GM12878 (cell line): ENCODE data around the gene ROR2. TPM values are rescaled to one million over a fixed set of nuclear protein-coding genes. Genes with fewer than 3 reads are reported as not detected.

ENCODE experiments used
- ATAC-seq: fragments of 200-7000 bp; cut with Tn5 transposase; 3 replicates; pipeline ENCODE4 v1.9.1; 2020; ENCODE audit warnings: mild to moderate bottlenecking, moderate library complexity
- BruUV-seq: library from RNA; stranded (reverse); fragments of 400-500 nt; replicated peaks from 2 replicates; lab custom pipeline; 2021; lab: Mats Ljungman, UMichigan
- CTCF ChIA-PET: fragments of 300-600 bp; sonication (Branson Sonifier 250); formaldehyde crosslinking; extraction: SDS; loops from one replicate; lab custom pipeline; 2021; ENCODE audit warnings: inconsistent platforms; lab: Yijun Ruan, JAX
- POLR2A ChIA-PET: fragments of 350-600 bp; formaldehyde crosslinking; extraction: SDS; loops from one replicate; lab custom pipeline; 2021; ENCODE audit warnings: inconsistent platforms; lab: Charles Lee
- RAD21 ChIA-PET: fragments of 300-600 bp; sonication (Branson Sonifier 250); formaldehyde crosslinking; loops from one replicate; lab custom pipeline; 2023; ENCODE audit warnings: antibody characterized with exemption; ENCODE audit not compliant: unreplicated experiment; lab: Charles Lee
- SMC1A ChIA-PET: fragments of 300-600 bp; sonication (Branson Sonifier 250); formaldehyde crosslinking; loops from one replicate; lab custom pipeline; 2023; ENCODE audit not compliant: unreplicated experiment, uncharacterized antibody; lab: Charles Lee
- DNase-seq: peaks from one replicate; pipeline ENCODE4 v3.0.0-alpha.2; 2011; ENCODE audit warnings: low read depth, low spot score
- FAIRE-seq: peaks from 3 replicates; lab custom pipeline; 2011; peaks lifted over from hg19 to GRCh38; lab: Jason Lieb, UNC
- H2AFZ ChIP-seq: 2 replicates; pipeline ENCODE4 v1.6.0; 2011; ENCODE audit warnings: low read depth, low read length, control low read depth; ENCODE audit not compliant: control insufficient read depth
- H3K27ac ChIP-seq: 2 replicates; pipeline ENCODE4 v1.5.1; 2011; ENCODE audit warnings: control low read depth; ENCODE audit not compliant: control insufficient read depth, insufficient read depth
- H3K27me3 ChIP-seq, 2 experiments: replicated peaks in 1 of 2; 2 replicates each; pipeline versions ENCODE4 v1.6.0 to v1.6.1; 2011; ENCODE audit warnings: low read length in 1 of 2; ENCODE audit not compliant: control insufficient read depth in 2 of 2, insufficient read depth in 2 of 2
- H3K36me3 ChIP-seq, 2 experiments: 2 replicates each; pipeline ENCODE4 v1.5.1; 2011; ENCODE audit warnings: low read length in 1 of 2; ENCODE audit not compliant: control insufficient read depth in 2 of 2, insufficient read depth in 2 of 2
- H3K4me1 ChIP-seq: 2 replicates; pipeline ENCODE4 v1.6.1; 2011; ENCODE audit warnings: mild to moderate bottlenecking, low read length, moderate library complexity, mixed read lengths; ENCODE audit not compliant: control insufficient read depth, insufficient read depth
- H3K4me2 ChIP-seq: 2 replicates; pipeline ENCODE4 v1.6.0; 2011; ENCODE audit warnings: control low read depth; ENCODE audit not compliant: control insufficient read depth, insufficient read depth
- H3K4me3 ChIP-seq: fragments of 200-600 bp; sonication (generic); 2 replicates; pipeline ENCODE4 v1.5.1; 2016
- H3K79me2 ChIP-seq: 2 replicates; pipeline ENCODE4 v1.6.0; 2011; ENCODE audit warnings: low read length; ENCODE audit not compliant: control insufficient read depth, insufficient read depth
- H3K9ac ChIP-seq: 2 replicates; pipeline ENCODE4 v1.8.0; 2011; ENCODE audit warnings: low read length, control low read depth, mixed read lengths; ENCODE audit not compliant: control insufficient read depth, insufficient read depth
- H3K9me3 ChIP-seq: replicated peaks from 3 replicates; pipeline ENCODE4 v1.5.1; 2011; ENCODE audit warnings: mild to moderate bottlenecking, low read length; ENCODE audit not compliant: control insufficient read depth, insufficient read depth
- H4K20me1 ChIP-seq: 2 replicates; pipeline ENCODE4 v1.6.0; 2011; ENCODE audit not compliant: control insufficient read depth, insufficient read depth
- BMI1 ChIP-seq: fragments of 450-650 bp; IDR thresholded peaks from 2 replicates; pipeline ENCODE4 v1.6.1; 2016; ENCODE audit warnings: mild to moderate bottlenecking, moderate library complexity, borderline replicate concordance
- BRCA1 ChIP-seq: IDR thresholded peaks from 2 replicates; pipeline ENCODE4 v1.6.1; 2011; ENCODE audit warnings: low read depth, low read length, improper control_type of control experiment
- GATAD2B ChIP-seq: fragments of 450-650 bp; conservative IDR thresholded peaks from 2 replicates; pipeline ENCODE4 v1.6.1; 2017; ENCODE audit warnings: low read depth, mild to moderate bottlenecking, moderate library complexity
- IKZF2 ChIP-seq, 2 experiments: fragments of 450-650 bp; IDR thresholded peaks; 2 replicates each; pipeline ENCODE4 v1.6.1; 2017; ENCODE audit warnings: mild to moderate bottlenecking in 2 of 2, moderate library complexity in 2 of 2
- KLF5 ChIP-seq: fragments of 450-650 bp; IDR thresholded peaks from 2 replicates; pipeline ENCODE4 v1.6.1; 2014; ENCODE audit warnings: mild to moderate bottlenecking; ENCODE audit not compliant: partially characterized antibody
- MYC ChIP-seq: IDR thresholded peaks from 2 replicates; pipeline ENCODE4 v1.6.1; 2011; ENCODE audit warnings: mild to moderate bottlenecking, low read length, moderate library complexity, inconsistent platforms; ENCODE audit not compliant: insufficient read depth, insufficient replicate concordance, insufficient read length, severe bottlenecking
- NR2C2 ChIP-seq: IDR thresholded peaks from 2 replicates; pipeline ENCODE4 v1.6.1; 2011; ENCODE audit warnings: borderline replicate concordance, low read depth; ENCODE audit not compliant: control insufficient read depth, insufficient read length
- NR2F1 ChIP-seq: fragments of 450-650 bp; conservative IDR thresholded peaks from 2 replicates; pipeline ENCODE4 v1.6.1; 2017; ENCODE audit warnings: mild to moderate bottlenecking
- RAD51 ChIP-seq: fragments of 450-650 bp; IDR thresholded peaks from 2 replicates; pipeline ENCODE4 v1.6.1; 2016; ENCODE audit warnings: moderate library complexity, mild to moderate bottlenecking, inconsistent platforms
- STAT1 ChIP-seq: fragments of 450-650 bp; conservative IDR thresholded peaks from 2 replicates; pipeline ENCODE4 v1.6.1; 2014; ENCODE audit warnings: antibody characterized with exemption, mild to moderate bottlenecking
- ZSCAN29 ChIP-seq: fragments of 450-650 bp; IDR thresholded peaks from 2 replicates; pipeline ENCODE4 v1.6.1; 2017; ENCODE audit warnings: mild to moderate bottlenecking, moderate library complexity
- ZZZ3 ChIP-seq: IDR thresholded peaks from 2 replicates; pipeline ENCODE4 v1.6.1; 2011; ENCODE audit warnings: low read depth; ENCODE audit not compliant: control insufficient read depth, insufficient read length
- WGBS: methylation state at CpG from one replicate; pipeline ENCODE4 v1.1.6; 2016; ENCODE audit warnings: low lambda C conversion rate; ENCODE audit not compliant: insufficient replicate concordance, insufficient coverage; ENCODE audit errors: missing lambda C conversion rate; 5-methylcytosine and 5-hydroxymethylcytosine counted together
- in situ Hi-C: fragments of 300-500 bp; cut with MboI; formaldehyde crosslinking; loops from 9 replicates; pipeline ENCODE4 v1.14.3; 2018; ENCODE audit warnings: mixed read lengths
- intact Hi-C: fragments of 100-400 bp; cut with micrococcal nuclease; formaldehyde crosslinking; loops from one replicate; pipeline ENCODE4 v1.14.2; 2022; ENCODE audit not compliant: unreplicated experiment
- polyA plus RNA-seq, 11 experiments: library from polyadenylated mRNA; depleted of rRNA in 4 of 11; unstranded in 6 of 11; stranded (reverse) in 5 of 11; fragments of >200 nt; fragmentation: Nextera tagmentation in 4 of 11; fragmentation: Illumina TruSeq in 1 of 11; extraction: Ambion mirVana in 4 of 11; extraction: Trizol in 1 of 11; gene quantifications; 1 replicate in 1 of 11; 2 replicates in 10 of 11; pipeline versions ENCODE4 v1.2.1 to v1.2.3, GENCODE V29; 2011 to 2016; ENCODE audit warnings: inconsistent platforms in 2 of 11, missing spikeins in 2 of 11, low read depth in 1 of 11
- total RNA-seq, 4 experiments: library from RNA; depleted of rRNA in 3 of 4; stranded (reverse); fragments of >200 nt in 3 of 4; fragmentation: Illumina TruSeq in 1 of 4; extraction: Trizol in 1 of 4; gene quantifications; 2 replicates each; pipeline versions ENCODE4 v1.2.1 to v1.2.3, GENCODE V29; 2013 to 2021
- TF ChIP-seq, protein P1 (sequence below): fragments of 450-650 bp; IDR thresholded peaks from 2 replicates; pipeline ENCODE4 v1.6.1; 2017; ENCODE audit warnings: mild to moderate bottlenecking

ROR2 gene
- total and polyA plus RNA-seq, 10 of the 15 experiments (the other 5 are each of a cell fraction or from before 2014, with no cell fraction given), result 0.03 to 0.05 TPM; not detected in 8

- no peak overlapping the region for H3K4me2 ChIP-seq
- ChIA-PET SMC1A (no interaction called here), RAD21 (no interaction called here), CTCF (interaction anchor here (0.5 kb wide), 1 partner anchor 1568 kb away, joined by 3 read pairs; no protein-coding TSS in a partner anchor), POLR2A (no interaction called here)
- TF ChIP-seq, protein P1, sequence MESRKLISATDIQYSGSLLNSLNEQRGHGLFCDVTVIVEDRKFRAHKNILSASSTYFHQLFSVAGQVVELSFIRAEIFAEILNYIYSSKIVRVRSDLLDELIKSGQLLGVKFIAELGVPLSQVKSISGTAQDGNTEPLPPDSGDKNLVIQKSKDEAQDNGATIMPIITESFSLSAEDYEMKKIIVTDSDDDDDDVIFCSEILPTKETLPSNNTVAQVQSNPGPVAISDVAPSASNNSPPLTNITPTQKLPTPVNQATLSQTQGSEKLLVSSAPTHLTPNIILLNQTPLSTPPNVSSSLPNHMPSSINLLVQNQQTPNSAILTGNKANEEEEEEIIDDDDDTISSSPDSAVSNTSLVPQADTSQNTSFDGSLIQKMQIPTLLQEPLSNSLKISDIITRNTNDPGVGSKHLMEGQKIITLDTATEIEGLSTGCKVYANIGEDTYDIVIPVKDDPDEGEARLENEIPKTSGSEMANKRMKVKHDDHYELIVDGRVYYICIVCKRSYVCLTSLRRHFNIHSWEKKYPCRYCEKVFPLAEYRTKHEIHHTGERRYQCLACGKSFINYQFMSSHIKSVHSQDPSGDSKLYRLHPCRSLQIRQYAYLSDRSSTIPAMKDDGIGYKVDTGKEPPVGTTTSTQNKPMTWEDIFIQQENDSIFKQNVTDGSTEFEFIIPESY, result no peak
- TF ChIP-seq GATAD2B (no peak), MYC (no peak), RAD51 (no peak), NR2C2 (no peak), KLF5 (no peak), BMI1 (no peak), BRCA1 (no peak), NR2F1 (no peak), STAT1 (no peak), ZSCAN29 (no peak), ZZZ3 (no peak), IKZF2 (IDR thresholded peaks at IDR 0.05) (no peak)
- ATAC-seq (no peak), FAIRE-seq (no peak), DNase-seq (no peak)
- 84% methylated on average over 7 of the region's 7 CpGs for WGBS
- intact Hi-C loops (no loop called here), in situ Hi-C loops (no loop called here)
- H3K27me3 ChIP-seq, result no peaks in the 10 kb centered on the region; a peak in 1 of 4 replicates
- no peaks in the 10 kb centered on the region for H3K79me2 ChIP-seq
- no TSS peak for BruUV-seq
- H3K4me1 ChIP-seq, result no peaks in the 10 kb centered on the region
- H3K4me3 ChIP-seq, result no peak overlapping the region
- no peaks in the 10 kb centered on the region for H3K9me3 ChIP-seq
- H2AFZ ChIP-seq, result no peak overlapping the region
- H3K9ac ChIP-seq, result no peak overlapping the region
- no peaks in the 10 kb centered on the region for H4K20me1 ChIP-seq
- H3K27ac ChIP-seq, result no peak overlapping the region
- no peaks in the 10 kb centered on the region for H3K36me3 ChIP-seq
Measured at GRCh38 chr9:91697201-91697600, 252.8 kb downstream of the ROR2 start.
